Measurements from ENCODE around the gene LRP5.

The LRP5 gene

DNA sequence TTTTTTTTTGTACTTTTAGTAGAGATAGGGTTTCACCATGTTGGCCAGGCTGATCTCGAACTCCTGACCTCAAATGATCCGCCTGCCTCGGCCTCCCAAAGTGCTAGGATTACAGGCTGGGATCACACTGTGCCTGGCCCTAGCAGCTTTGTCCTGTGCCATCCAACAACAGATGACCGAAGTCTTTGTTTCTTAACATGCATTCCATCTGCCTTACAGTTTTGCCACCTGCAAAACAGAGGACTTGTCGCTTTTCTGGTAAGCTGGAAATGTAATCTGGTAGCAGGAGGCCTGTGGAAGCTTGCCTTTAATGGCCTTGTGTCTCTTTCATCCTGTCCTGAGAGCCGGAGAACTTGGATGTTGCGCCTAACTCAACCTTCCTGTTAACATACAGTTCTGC is 89.5 kb downstream of the LRP5 start:
- DNase-seq: no peak

DNA sequence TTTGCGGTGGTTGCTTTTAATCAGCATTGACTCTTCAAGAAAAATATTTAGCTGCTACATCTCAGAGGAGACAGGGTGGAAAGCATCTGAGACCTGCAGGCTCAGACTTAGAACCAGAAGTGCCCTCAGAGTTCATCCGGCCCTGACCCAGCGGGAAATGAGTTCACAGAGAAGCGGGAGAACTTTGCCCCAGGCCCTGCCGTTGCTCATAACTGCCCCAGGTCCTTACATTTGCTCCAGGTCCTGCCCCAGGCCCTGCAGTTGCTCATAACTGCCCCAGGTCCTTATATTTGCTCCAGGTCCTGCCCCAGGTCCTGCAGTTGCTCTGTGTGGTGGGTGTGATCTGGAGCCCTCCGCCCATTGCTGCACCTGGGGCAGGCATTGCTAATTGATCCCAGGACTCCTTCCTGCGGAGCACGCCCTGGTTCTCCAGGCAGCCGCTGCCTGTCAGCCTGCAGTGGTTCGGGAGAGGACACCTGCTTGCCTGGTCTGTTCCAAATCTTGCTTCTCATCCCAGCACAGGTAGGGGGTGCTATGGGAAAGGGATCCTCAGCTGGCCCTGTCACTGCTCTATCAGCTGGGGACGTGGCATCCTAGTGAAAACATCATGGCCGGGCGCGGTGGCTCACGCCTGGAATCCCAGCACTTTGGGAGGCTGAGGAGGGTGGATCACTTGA is 90.1 kb downstream of the LRP5 start:
- no peak for DNase-seq

DNA sequence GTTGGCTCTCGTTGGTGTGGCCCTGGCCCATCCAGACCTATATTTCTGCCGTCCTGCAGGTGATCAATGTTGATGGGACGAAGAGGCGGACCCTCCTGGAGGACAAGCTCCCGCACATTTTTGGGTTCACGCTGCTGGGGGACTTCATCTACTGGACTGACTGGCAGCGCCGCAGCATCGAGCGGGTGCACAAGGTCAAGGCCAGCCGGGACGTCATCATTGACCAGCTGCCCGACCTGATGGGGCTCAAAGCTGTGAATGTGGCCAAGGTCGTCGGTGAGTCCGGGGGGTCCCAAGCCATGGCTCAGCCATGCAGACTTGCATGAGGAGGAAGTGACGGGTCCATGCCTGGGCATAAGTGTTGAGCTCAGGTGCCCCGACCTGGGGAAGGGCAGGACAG is 91.0 kb downstream of the LRP5 start:
- no peak for DNase-seq

DNA sequence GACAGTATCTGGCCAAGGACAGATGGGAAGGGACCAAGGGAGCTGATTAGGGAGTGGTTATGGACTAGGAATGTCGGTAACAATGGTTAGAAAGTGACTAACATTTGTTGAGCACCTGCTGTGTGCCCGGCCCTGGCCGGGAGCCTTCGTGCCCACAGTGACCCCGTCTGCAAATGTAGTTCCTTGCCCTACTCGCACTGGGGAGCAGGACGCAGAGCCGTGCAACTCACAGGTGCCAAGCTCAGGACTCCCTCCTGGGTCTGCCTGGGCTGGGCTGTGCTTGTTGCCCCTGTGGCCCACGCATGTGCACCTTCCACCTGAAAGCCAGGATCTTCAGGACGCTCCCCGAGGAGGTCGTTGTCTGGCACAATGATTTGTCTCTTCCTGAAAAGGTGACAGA is 91.4 kb downstream of the LRP5 start:
- no peak for DNase-seq

DNA sequence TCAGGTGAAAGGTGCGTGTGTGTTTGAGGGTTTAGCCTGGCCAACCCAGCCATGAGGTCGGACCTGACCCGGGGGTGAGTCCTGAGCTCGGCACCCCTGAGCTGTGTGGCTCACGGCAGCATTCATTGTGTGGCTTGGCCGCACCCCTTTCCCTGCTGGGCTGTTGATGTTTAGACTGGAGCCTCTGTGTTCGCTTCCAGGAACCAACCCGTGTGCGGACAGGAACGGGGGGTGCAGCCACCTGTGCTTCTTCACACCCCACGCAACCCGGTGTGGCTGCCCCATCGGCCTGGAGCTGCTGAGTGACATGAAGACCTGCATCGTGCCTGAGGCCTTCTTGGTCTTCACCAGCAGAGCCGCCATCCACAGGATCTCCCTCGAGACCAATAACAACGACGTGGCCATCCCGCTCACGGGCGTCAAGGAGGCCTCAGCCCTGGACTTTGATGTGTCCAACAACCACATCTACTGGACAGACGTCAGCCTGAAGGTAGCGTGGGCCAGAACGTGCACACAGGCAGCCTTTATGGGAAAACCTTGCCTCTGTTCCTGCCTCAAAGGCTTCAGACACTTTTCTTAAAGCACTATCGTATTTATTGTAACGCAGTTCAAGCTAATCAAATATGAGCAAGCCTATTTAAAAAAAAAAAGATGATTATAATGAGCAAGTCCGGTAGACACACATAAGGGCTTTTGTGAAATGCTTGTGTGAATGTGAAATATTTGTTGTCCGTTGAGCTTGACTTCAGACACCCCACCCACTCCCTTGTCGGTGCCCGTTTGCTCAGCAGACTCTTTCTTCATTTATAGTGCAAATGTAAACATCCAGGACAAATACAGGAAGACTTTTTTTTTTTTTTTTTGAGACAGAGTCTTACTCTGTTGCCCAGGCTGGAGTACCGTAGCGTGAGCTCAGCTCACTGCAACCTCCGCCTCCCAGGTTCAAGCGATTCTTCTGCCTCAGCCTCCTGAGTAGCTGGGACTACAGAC is 94.2 kb downstream of the LRP5 start:
- no peak for DNase-seq

DNA sequence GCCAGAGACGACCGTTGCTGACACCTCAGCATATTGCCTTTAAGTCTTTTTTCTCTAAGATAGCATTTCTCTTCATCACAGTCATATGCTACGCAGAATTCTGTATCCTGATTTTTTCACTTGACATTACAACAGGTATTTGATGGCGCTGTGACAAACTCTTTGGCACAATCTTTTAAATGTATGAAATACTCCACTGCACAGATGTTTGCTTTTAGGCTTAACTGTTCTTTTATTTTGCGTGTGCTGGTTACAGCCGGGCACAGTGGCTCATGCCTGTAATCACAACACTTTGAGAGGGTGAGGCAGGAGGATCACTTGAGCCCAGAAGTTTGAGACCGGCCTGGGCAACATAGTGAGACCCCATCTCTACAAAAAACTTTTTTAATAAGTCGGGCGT is 96.1 kb downstream of the LRP5 start:
- no peak for DNase-seq

DNA sequence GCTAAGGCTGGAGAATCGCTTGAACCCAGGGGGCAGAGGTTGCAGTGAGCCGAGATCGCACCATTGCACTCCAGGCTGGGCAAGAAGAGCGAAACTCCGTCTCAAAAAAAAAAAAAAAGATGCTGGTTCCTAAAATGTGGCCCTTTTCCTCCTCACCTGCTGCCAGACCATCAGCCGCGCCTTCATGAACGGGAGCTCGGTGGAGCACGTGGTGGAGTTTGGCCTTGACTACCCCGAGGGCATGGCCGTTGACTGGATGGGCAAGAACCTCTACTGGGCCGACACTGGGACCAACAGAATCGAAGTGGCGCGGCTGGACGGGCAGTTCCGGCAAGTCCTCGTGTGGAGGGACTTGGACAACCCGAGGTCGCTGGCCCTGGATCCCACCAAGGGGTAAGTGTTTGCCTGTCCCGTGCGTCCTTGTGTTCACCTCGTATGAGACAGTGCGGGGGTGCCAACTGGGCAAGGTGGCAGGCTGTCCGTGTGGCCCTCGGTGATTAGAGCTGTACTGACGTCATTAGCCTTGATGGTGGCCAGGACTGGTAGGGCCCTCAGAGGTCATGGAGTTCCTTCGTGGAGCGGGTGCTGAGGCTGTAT is 97.5 kb downstream of the LRP5 start:
- no peak for DNase-seq

DNA sequence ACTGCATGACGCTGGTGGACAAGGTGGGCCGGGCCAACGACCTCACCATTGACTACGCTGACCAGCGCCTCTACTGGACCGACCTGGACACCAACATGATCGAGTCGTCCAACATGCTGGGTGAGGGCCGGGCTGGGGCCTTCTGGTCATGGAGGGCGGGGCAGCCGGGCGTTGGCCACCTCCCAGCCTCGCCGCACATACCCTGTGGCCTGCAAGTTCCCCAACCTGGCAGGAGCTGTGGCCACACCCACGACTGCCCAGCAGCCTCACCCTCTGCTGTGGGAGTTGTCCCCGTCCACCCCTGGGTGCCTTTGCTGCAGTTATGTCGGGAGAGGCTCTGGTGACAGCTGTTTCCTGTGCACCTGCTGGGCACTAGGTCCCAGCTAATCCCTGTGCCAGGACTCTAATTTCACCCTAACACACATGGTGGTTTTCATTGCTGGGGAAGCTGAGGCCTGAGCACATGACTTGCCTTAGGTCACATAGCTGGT is 99.2 kb downstream of the LRP5 start:
- no peak for DNase-seq

DNA sequence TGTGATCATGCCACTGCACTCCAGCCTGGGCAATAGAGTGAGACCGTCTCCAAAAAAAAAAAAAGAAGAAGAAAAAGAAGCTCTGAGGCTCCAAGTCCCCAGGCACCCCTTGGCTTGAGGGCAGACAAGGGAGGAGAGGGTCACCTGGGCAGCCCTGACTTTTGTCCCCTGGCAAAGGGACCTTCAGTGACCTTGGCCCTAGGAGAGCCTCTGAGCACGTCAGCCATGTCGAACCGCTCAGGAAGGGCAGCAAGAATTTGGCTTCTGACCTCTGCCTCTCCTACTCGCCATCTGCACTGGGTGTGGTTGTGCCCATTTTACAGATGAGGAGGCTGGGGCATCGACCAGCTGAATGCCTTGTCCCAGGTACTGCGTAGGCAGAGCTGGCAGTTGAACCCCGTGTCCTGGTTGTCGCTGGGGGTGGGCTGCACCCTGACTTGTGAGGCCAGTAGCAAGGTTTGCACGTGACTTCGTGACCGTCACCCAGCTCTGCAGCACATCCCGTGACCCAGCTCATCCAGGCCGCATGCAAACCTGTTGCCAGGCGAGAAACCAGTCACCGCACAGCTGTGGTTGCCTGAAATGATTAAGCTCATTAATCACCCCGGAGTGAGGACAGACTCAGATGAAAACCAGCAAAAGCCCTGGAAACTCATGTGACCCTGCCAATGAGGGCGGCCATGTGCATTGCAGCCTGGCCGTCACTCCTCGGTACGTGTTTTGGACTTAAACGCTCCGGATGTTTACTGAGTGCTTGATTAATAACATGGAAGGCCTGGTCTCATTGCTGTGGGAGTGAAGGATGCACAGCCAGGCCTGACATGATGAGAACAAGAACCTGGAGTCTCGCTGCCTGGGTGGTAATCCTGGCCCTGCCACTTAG is 100.4 kb downstream of the LRP5 start:
- DNase-seq: no peak

DNA sequence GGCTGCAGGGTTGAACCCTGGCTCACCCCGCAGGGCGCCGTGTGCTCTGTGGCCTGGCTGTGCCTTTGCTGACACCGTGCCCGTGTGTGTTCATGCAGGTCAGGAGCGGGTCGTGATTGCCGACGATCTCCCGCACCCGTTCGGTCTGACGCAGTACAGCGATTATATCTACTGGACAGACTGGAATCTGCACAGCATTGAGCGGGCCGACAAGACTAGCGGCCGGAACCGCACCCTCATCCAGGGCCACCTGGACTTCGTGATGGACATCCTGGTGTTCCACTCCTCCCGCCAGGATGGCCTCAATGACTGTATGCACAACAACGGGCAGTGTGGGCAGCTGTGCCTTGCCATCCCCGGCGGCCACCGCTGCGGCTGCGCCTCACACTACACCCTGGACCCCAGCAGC is 101.2 kb downstream of the LRP5 start:
- DNase-seq: no peak

DNA sequence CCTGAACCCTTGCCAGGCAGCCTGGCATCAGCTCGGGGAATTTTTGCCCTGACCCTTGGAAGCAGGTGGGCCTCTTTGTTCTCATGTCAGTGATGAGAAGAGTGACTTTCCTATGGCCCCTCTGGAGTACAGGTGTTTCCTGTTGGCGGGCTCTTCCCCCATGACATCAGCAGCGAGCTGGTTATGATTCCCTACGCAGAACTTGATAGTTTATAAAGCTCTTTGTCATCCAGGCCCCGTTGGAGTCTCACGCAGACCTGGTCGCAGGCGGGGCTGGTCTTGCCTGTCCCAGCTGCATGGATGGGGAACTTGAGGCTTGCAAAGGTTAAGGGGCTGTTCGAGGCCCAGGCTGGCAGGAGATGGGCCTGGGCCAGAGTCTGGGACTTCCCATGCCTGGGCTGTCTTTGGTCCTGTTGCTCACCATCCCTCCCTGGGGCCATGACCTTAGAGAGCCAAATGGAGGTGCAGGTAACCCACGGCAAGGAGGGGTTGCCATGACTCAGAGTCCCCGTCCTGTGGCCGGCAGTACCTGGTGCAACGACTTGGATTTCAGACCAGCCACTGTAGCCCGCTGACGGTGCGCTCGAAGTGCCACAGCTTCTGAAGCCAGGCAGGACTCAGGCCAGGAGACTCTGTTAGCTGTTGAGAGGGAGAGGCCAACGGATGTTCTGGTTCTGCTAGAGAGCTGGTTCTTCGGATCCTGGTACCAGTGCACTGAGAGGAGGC is 102.3 kb downstream of the LRP5 start:
- DNase-seq: no peak

DNA sequence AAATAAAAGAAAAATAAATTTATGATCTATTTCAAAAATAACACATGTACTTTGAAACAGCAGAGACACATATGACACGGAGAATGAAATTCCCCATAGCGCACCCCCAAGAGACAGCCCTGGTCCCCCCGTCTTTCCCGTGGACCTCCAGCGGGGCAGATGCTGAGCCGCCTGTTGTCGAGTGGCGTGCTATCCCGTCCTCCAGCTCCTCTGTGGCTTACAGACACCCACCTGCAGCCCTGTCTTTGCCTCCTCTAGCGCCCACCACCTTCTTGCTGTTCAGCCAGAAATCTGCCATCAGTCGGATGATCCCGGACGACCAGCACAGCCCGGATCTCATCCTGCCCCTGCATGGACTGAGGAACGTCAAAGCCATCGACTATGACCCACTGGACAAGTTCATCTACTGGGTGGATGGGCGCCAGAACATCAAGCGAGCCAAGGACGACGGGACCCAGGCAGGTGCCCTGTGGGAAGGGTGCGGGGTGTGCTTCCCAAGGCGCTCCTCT is 103.7 kb downstream of the LRP5 start:
- no peak for DNase-seq

DNA sequence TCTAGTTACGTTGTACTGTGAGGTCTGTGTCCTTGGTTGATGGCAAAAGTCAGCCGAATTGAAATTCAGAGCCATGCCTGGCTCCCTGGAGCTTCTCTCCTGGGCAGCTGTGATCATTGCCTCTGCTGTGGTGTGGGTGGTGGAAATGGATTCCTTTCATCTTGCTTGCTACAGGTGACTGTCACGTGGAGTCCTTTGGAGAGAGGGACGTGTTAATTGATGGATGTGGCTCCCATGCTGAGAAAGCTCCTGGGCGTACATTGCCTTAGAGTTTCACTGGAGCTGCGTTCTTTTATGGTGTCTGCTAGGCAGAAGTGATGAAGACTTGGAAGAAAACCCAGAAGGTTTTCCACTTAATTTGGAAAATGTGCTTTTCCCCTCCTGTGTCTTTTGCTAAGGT is 106.3 kb downstream of the LRP5 start:
- no peak for DNase-seq

DNA sequence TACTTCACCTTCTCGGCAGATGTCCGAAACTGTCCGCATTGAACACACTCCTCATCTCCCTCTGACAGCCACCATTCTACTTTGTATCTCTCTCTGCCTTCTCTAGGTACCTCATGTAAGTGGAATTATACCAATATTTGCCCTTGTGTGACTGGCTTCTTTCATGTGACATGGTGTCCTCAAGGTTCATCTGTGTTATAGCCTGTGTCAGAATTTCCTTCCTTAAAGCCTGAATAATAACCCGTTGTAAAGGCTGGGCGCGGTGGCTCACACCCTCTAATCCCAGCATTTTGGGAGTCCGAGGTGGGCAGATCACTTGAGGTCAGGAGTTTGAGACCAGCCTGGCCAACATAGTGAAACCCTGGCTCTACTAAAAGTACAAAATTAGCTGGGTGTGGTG is 107.8 kb downstream of the LRP5 start:
- DNase-seq: no peak

DNA sequence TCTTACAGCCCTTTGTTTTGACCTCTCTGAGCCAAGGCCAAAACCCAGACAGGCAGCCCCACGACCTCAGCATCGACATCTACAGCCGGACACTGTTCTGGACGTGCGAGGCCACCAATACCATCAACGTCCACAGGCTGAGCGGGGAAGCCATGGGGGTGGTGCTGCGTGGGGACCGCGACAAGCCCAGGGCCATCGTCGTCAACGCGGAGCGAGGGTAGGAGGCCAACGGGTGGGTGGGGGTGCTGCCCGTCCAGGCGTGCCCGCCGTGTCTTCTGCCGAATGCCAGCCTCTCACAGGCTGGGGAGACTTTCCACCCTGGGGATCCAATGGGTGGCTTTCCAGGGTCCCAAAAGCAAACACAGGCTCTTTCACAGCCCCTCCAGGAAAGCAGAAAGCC is 111.1 kb downstream of the LRP5 start:
- DNase-seq: no peak

DNA sequence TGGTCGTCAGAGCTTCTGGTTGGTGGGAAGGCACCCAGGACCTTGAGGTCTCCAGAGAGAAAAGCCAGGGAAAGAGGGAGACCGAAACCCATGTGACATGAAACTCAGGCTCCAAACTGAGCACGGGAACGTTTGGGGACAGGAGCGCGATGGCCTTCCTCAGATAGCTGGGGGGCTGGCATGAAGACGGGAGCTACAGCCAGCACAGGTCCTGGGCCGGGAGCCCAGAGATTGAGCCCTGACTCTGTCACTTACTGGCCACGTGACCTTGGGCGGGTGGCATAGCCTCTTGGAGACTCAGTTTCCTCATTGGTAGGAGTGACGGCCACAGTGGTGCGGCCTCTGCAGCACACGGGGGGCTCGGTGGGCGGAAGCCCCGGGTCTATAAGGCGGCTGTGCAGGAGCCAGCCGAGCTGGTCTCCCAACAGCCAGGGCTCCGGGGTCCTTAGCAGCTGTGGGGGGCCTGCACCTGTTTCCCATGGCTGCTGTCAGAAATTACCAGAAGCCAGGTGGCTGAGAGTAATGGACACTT is 111.8 kb downstream of the LRP5 start:
- no peak for DNase-seq

DNA sequence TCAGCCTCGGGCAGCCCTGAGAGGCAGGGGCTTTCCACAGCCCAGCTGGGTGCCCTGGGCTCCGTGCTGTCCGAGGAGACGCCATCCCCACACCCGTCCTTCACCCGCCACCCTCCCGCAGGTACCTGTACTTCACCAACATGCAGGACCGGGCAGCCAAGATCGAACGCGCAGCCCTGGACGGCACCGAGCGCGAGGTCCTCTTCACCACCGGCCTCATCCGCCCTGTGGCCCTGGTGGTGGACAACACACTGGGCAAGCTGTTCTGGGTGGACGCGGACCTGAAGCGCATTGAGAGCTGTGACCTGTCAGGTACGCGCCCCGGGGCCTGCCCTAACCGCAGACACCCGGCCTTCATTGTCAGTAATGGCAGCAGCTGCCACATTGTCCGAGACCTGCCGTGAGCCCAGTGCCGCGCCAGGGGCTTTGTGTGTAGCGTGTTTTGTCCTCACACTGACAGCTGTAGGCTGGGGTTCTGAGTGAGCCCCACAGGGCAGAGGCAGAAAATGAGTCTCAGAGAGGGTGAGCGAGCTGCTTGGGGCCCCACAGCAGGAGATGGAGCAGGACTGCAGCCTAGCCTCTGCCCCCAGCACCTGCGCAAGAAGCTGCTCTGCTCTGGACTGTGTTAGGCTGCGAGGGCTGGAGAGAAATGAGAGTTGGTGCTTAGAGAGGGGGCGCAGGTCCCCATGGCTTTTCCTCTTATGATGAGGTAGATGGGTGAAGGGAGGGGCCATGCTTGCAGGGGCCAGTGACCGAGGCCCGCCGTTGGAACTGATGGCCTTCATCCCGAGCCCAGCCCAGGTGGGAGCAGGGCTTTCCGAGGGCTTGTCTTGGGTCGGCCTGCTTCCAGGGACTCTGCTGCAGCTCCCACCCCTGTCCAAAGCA is 112.8 kb downstream of the LRP5 start:
- DNase-seq: no peak

DNA sequence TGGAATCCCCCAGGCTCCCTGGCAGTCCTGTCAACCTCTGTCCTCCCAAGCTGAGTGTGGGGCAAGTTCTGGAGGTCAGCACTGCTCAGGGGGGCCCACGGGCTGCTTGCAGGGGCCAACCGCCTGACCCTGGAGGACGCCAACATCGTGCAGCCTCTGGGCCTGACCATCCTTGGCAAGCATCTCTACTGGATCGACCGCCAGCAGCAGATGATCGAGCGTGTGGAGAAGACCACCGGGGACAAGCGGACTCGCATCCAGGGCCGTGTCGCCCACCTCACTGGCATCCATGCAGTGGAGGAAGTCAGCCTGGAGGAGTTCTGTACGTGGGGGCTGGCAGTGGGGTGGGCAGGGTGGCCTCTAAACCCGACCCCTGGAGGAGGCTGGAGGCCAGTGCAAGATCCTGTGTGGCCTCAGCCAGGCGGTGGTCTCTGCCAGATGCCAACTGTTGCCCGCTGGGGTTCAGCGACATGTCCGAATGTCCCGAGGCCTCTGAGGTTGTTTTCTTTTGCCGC is 113.5 kb downstream of the LRP5 start:
- DNase-seq: no peak

DNA sequence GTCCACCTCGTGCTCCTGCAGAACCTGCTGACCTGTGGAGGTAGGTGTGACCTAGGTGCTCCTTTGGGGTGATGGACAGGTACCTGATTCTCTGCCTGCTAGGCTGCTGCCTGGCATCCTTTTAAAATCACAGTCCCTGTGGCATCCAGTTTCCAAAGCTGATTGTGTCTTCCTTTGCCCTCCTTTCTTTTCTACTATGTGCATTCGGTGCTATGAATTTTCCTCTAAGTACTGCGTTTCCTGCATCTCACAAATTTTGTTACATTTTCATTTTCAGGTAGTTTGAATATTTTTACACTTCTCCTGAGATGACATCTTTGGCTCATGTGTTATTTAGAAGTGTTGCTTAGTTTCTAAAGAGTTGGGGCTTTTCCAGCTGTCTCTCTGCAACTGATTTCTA is 117.3 kb downstream of the LRP5 start:
- DNase-seq: no peak

DNA sequence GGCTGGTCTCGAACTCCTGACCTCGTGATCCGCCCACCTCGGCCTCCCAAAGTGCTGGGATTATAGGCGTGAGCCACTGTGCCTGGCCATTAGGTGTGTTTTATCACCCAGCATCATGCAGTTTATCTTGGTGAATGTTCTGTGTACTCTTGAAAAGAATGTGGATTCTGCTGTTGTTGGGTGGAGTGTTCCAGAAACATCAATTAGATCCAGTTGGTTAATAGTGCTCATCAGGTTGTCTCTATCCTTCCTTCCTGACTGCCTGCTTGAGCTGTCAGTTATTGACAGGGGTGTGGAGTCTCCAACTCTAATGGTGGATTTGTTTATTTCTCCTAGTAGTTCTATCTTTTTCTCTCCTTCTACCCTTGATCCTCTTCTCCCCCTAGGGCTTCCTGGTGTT is 118.0 kb downstream of the LRP5 start:
- no peak for DNase-seq
